Karpas-422 (cell line): ENCODE results near the gene ZNF333. TPM values are rescaled to one million over a fixed set of nuclear protein-coding genes. Genes with fewer than 3 reads are reported as not detected.

ENCODE experiments used
- DNase-seq: peaks from one replicate; pipeline ENCODE4 v3.0.0-alpha.2; 2015
- H2AFZ ChIP-seq: fragments of 200-600 bp; sonication (generic); 2 replicates; pipeline ENCODE4 v1.6.1; 2014; ENCODE audit warnings: antibody characterized with exemption, low read length, mixed read lengths
- H3K27ac ChIP-seq: fragments of 200-600 bp; sonication (generic); 2 replicates; pipeline ENCODE4 v1.5.1; 2014; ENCODE audit warnings: mild to moderate bottlenecking, low read length, moderate library complexity
- H3K27me3 ChIP-seq: fragments of 200-600 bp; sonication (generic); 2 replicates; pipeline ENCODE4 v1.6.1; 2014; ENCODE audit warnings: low read length, mixed read lengths
- H3K36me3 ChIP-seq: fragments of 200-600 bp; sonication (generic); 2 replicates; pipeline ENCODE4 v1.6.1; 2014; ENCODE audit warnings: low read length, mixed read lengths; ENCODE audit not compliant: insufficient read depth
- H3K4me1 ChIP-seq: fragments of 200-600 bp; sonication (generic); 2 replicates; pipeline ENCODE4 v1.6.1; 2014; ENCODE audit warnings: mild to moderate bottlenecking, low read length, mixed read lengths
- H3K4me2 ChIP-seq: fragments of 200-600 bp; sonication (generic); 2 replicates; pipeline ENCODE4 v1.6.1; 2014; ENCODE audit warnings: low read length, low read depth, mild to moderate bottlenecking; ENCODE audit not compliant: poor library complexity, severe bottlenecking
- H3K4me3 ChIP-seq: fragments of 200-600 bp; sonication (generic); 2 replicates; pipeline ENCODE4 v1.5.1; 2014; ENCODE audit warnings: mild to moderate bottlenecking, antibody characterized with exemption, low read length, mixed read lengths
- H3K79me2 ChIP-seq: fragments of 200-600 bp; sonication (generic); 2 replicates; pipeline ENCODE4 v1.6.1; 2014; ENCODE audit warnings: mild to moderate bottlenecking, low read length, mixed read lengths
- H3K9ac ChIP-seq: fragments of 200-600 bp; sonication (generic); 2 replicates; pipeline ENCODE4 v1.6.0; 2014; ENCODE audit warnings: low read length
- H3K9me2 ChIP-seq: fragments of 200-600 bp; sonication (generic), shearing (Covaris generic); replicated peaks from 2 replicates; pipeline ENCODE4 v1.6.0; 2014; ENCODE audit warnings: mild to moderate bottlenecking, low read length, moderate library complexity; ENCODE audit not compliant: insufficient read depth
- H3K9me3 ChIP-seq: fragments of 300-700, 200-600 bp; sonication (generic); 2 replicates; pipeline ENCODE4 v1.6.1; 2014; ENCODE audit warnings: low read length, mixed read lengths
- H4K20me1 ChIP-seq: fragments of 200-600 bp; sonication (generic); 2 replicates; pipeline ENCODE4 v1.6.1; 2014; ENCODE audit warnings: mild to moderate bottlenecking, antibody characterized with exemption, low read length, low read depth; ENCODE audit not compliant: insufficient read depth
- total RNA-seq: library from RNA; depleted of rRNA; stranded (reverse); fragments of >200 nt; shearing (Covaris generic); gene quantifications from 2 replicates; pipeline ENCODE4 v1.2.3, GENCODE V29; 2014; ENCODE audit warnings: low replicate concordance

The ZNF333 gene
- total RNA-seq, 1 experiment from 2014 or later: 27.9 TPM

- H3K4me1 ChIP-seq: no peaks in the 10 kb centered on the region
- H3K4me2 ChIP-seq: no peak overlapping the region
- no peaks in the 10 kb centered on the region for H3K9me3 ChIP-seq
- no peak for DNase-seq
- H3K9me2 ChIP-seq: no peaks in the 10 kb centered on the region
- no peaks in the 10 kb centered on the region for H3K79me2 ChIP-seq
- H3K36me3 ChIP-seq: peaks cover 44% of the 10 kb centered on the region
- no peak overlapping the region for H3K27ac ChIP-seq
- no peaks in the 10 kb centered on the region for H3K27me3 ChIP-seq
- no peaks in the 10 kb centered on the region for H4K20me1 ChIP-seq
- H3K4me3 ChIP-seq: no peak overlapping the region
- H2AFZ ChIP-seq: no peak overlapping the region
- H3K9ac ChIP-seq: no peak overlapping the region
Observed at GRCh38 chr19:14704450-14704849, 14.6 kb downstream of the ZNF333 start.

- peaks cover 33% of the 10 kb centered on the region for H3K9me3 ChIP-seq
- no peak overlapping the region for H2AFZ ChIP-seq
- no peak overlapping the region for H3K9ac ChIP-seq
- no peak for DNase-seq
- H3K27ac ChIP-seq: no peak overlapping the region
- no peaks in the 10 kb centered on the region for H4K20me1 ChIP-seq
- H3K27me3 ChIP-seq: no peaks in the 10 kb centered on the region
- H3K9me2 ChIP-seq: no peaks in the 10 kb centered on the region
- no peaks in the 10 kb centered on the region for H3K79me2 ChIP-seq
- no peak overlapping the region for H3K4me2 ChIP-seq
- peaks cover 51% of the 10 kb centered on the region for H3K36me3 ChIP-seq
- H3K4me3 ChIP-seq: no peak overlapping the region
- H3K4me1 ChIP-seq: no peaks in the 10 kb centered on the region
Observed at GRCh38 chr19:14715841-14716240, 26.0 kb downstream of the ZNF333 start.

- no peak overlapping the region for H3K27ac ChIP-seq
- H3K36me3 ChIP-seq: peaks cover 51% of the 10 kb centered on the region
- H3K4me3 ChIP-seq: no peak overlapping the region
- H4K20me1 ChIP-seq: no peaks in the 10 kb centered on the region
- no peaks in the 10 kb centered on the region for H3K79me2 ChIP-seq
- no peaks in the 10 kb centered on the region for H3K4me1 ChIP-seq
- H3K9me3 ChIP-seq: peaks cover 42% of the 10 kb centered on the region
- no peak for DNase-seq
- no peaks in the 10 kb centered on the region for H3K27me3 ChIP-seq
- H3K4me2 ChIP-seq: no peak overlapping the region
- H2AFZ ChIP-seq: no peak overlapping the region
- H3K9me2 ChIP-seq: no peaks in the 10 kb centered on the region
- no peak overlapping the region for H3K9ac ChIP-seq
Observed at GRCh38 chr19:14718522-14719116, 28.8 kb downstream of the ZNF333 start.

GRCh38 chr19:14719162-14719561 is 29.3 kb downstream of the ZNF333 start:
- Histone ChIP-seq H4K20me1 (no peaks in the 10 kb centered on the region), H3K9me2 (no peaks in the 10 kb centered on the region), H3K79me2 (no peaks in the 10 kb centered on the region), H3K4me3 (no peak overlapping the region), H3K4me1 (no peaks in the 10 kb centered on the region), H3K9me3 (peaks cover 42% of the 10 kb centered on the region), H3K36me3 (peaks cover 51% of the 10 kb centered on the region), H3K27me3 (no peaks in the 10 kb centered on the region), H3K9ac (no peak overlapping the region), H3K4me2 (no peak overlapping the region), H2AFZ (no peak overlapping the region), H3K27ac (no peak overlapping the region)
- DNase-seq: no peak

GRCh38 chr19:14722127-14722526 is 32.3 kb downstream of the ZNF333 start:
- H3K9me3 ChIP-seq: peaks cover 37% of the 10 kb centered on the region
- H2AFZ ChIP-seq: no peak overlapping the region
- no peaks in the 10 kb centered on the region for H4K20me1 ChIP-seq
- no peak overlapping the region for H3K9ac ChIP-seq
- no peaks in the 10 kb centered on the region for H3K79me2 ChIP-seq
- H3K9me2 ChIP-seq: no peaks in the 10 kb centered on the region
- H3K27me3 ChIP-seq: no peaks in the 10 kb centered on the region
- H3K4me2 ChIP-seq: no peak overlapping the region
- no peak overlapping the region for H3K27ac ChIP-seq
- H3K4me1 ChIP-seq: no peaks in the 10 kb centered on the region
- no peak overlapping the region for H3K4me3 ChIP-seq
- no peak for DNase-seq
- H3K36me3 ChIP-seq: peaks cover 28% of the 10 kb centered on the region

GRCh38 chr19:14728595-14728994 is 38.7 kb downstream of the ZNF333 start:
- no peaks in the 10 kb centered on the region for H3K27me3 ChIP-seq
- H3K4me1 ChIP-seq: no peaks in the 10 kb centered on the region
- H3K9me2 ChIP-seq: no peaks in the 10 kb centered on the region; the same call in 1 of the 2 replicates
- no peaks in the 10 kb centered on the region for H3K79me2 ChIP-seq
- H2AFZ ChIP-seq: no peak overlapping the region
- peaks cover 2% of the 10 kb centered on the region; the same call in 1 of the 2 replicates for H3K9me3 ChIP-seq
- no peaks in the 10 kb centered on the region for H4K20me1 ChIP-seq
- H3K4me3 ChIP-seq: no peak overlapping the region
- no peaks in the 10 kb centered on the region for H3K36me3 ChIP-seq
- DNase-seq: no peak
- H3K4me2 ChIP-seq: no peak overlapping the region
- H3K27ac ChIP-seq: no peak overlapping the region
- no peak overlapping the region for H3K9ac ChIP-seq

GRCh38 chr19:14731200-14731599 is 41.4 kb downstream of the ZNF333 start:
- H3K9me2 ChIP-seq: no peaks in the 10 kb centered on the region; the same call in 1 of the 2 replicates
- no peak overlapping the region for H3K9ac ChIP-seq
- no peaks in the 10 kb centered on the region for H3K4me1 ChIP-seq
- no peaks in the 10 kb centered on the region for H3K79me2 ChIP-seq
- H4K20me1 ChIP-seq: no peaks in the 10 kb centered on the region
- DNase-seq: no peak
- H3K36me3 ChIP-seq: no peaks in the 10 kb centered on the region
- H3K27ac ChIP-seq: no peak overlapping the region
- H3K4me2 ChIP-seq: no peak overlapping the region
- H2AFZ ChIP-seq: no peak overlapping the region
- peaks cover 2% of the 10 kb centered on the region; the same call in 1 of the 2 replicates for H3K9me3 ChIP-seq
- H3K4me3 ChIP-seq: no peak overlapping the region
- H3K27me3 ChIP-seq: no peaks in the 10 kb centered on the region

GRCh38 chr19:14732510-14732909 is 42.7 kb downstream of the ZNF333 start:
- Histone ChIP-seq H3K27ac (no peak overlapping the region), H3K9ac (no peak overlapping the region), H3K79me2 (no peaks in the 10 kb centered on the region), H3K9me3 (peaks cover 2% of the 10 kb centered on the region; the same call in 1 of the 2 replicates), H4K20me1 (no peaks in the 10 kb centered on the region), H3K27me3 (no peaks in the 10 kb centered on the region), H3K36me3 (no peaks in the 10 kb centered on the region), H3K9me2 (no peaks in the 10 kb centered on the region; the same call in 1 of the 2 replicates), H3K4me2 (no peak overlapping the region), H3K4me3 (no peak overlapping the region), H3K4me1 (no peaks in the 10 kb centered on the region), H2AFZ (no peak overlapping the region)
- no peak for DNase-seq
